Activated naive CD4-positive, alpha-beta T cell treated with anti-CD3 and anti-CD28 coated beads for 36 hours (primary cell): ENCODE results near the gene FAAP100. TPM values are rescaled to one million over a fixed set of nuclear protein-coding genes. Genes with fewer than 3 reads are reported as not detected.
A peak's percentile ranks its signal among the peaks of the same experiment; 100 is the strongest.

Source experiments
- CTCF ChIA-PET: fragments of 350-600 bp; sonication (Branson Sonifier 250); formaldehyde crosslinking; loops from one replicate; lab custom pipeline; 2021; ENCODE audit warnings: antibody characterized with exemption; lab: Charles Lee
- DNase-seq: peaks from one replicate; pipeline ENCODE4 v3.0.0-alpha.2; 2020
- H3K27ac Mint-ChIP-seq: one replicate; pipeline ENCODE4 v1.8.0; 2021; ENCODE audit warnings: mild to moderate bottlenecking, mixed read lengths
- H3K27me3 Mint-ChIP-seq: one replicate; pipeline ENCODE4 v1.8.0; 2021; ENCODE audit warnings: low read depth, mixed read lengths
- H3K36me3 Mint-ChIP-seq: one replicate; pipeline ENCODE4 v1.8.0; 2021; ENCODE audit warnings: low read depth, mixed read lengths
- H3K4me1 Mint-ChIP-seq: one replicate; pipeline ENCODE4 v1.8.0; 2021; ENCODE audit warnings: low read depth, mixed read lengths
- H3K4me3 Mint-ChIP-seq: one replicate; pipeline ENCODE4 v1.8.0; 2021; ENCODE audit warnings: mild to moderate bottlenecking, moderate library complexity, mixed read lengths
- H3K9me3 Mint-ChIP-seq: one replicate; pipeline ENCODE4 v1.8.0; 2021; ENCODE audit warnings: mixed read lengths
- intact Hi-C: fragments of 100-400 bp; cut with micrococcal nuclease; formaldehyde crosslinking; loops from one replicate; pipeline ENCODE4 v1.15.1; 2023
- total RNA-seq, 2 experiments: library from RNA; stranded (reverse); gene quantifications; one replicate each; pipeline ENCODE4 v1.2.3, GENCODE V29; 2021

The FAAP100 gene
- total RNA-seq, 2 experiments from 2014 or later, result 25.3 to 27.1 TPM

- H3K36me3 Mint-ChIP-seq, result peaks cover 37% of the 10 kb centered on the region
- H3K4me3 Mint-ChIP-seq, result no peak overlapping the region
- no peaks in the 10 kb centered on the region for H3K9me3 Mint-ChIP-seq
- peaks cover 11% of the 10 kb centered on the region for H3K4me1 Mint-ChIP-seq
- no peaks in the 10 kb centered on the region for H3K27me3 Mint-ChIP-seq
- DNase-seq, result no peak
- H3K27ac Mint-ChIP-seq, result no peak overlapping the region
- intact Hi-C loops, result no loop called here
- CTCF ChIA-PET, result interaction anchor here (2.9 kb wide), 1 partner anchor 17 kb away, joined by 13 read pairs; no protein-coding TSS in a partner anchor
These were observed 31.6 kb upstream of the FAAP100 start for GRCh38 chr17:81583589-81584342.

- no peak overlapping the region for H3K4me3 Mint-ChIP-seq
- H3K4me1 Mint-ChIP-seq, result peaks cover 14% of the 10 kb centered on the region
- no peaks in the 10 kb centered on the region for H3K9me3 Mint-ChIP-seq
- H3K27ac Mint-ChIP-seq, result no peak overlapping the region
- H3K27me3 Mint-ChIP-seq, result no peaks in the 10 kb centered on the region
- H3K36me3 Mint-ChIP-seq, result peaks cover 31% of the 10 kb centered on the region
- intact Hi-C loops, result no loop called here
- CTCF ChIA-PET, result no interaction called here
- DNase-seq, result no peak
These were observed 30.6 kb upstream of the FAAP100 start for GRCh38 chr17:81582749-81583148.

GRCh38 chr17:81582341-81582740, 30.2 kb upstream of the FAAP100 start:
- Mint-ChIP-seq H3K4me3 (no peak overlapping the region), H3K36me3 (peaks cover 34% of the 10 kb centered on the region), H3K4me1 (peaks cover 14% of the 10 kb centered on the region), H3K9me3 (no peaks in the 10 kb centered on the region), H3K27me3 (no peaks in the 10 kb centered on the region), H3K27ac (no peak overlapping the region)
- CTCF ChIA-PET, result no interaction called here
- intact Hi-C loops, result no loop called here
- no peak for DNase-seq

DNA sequence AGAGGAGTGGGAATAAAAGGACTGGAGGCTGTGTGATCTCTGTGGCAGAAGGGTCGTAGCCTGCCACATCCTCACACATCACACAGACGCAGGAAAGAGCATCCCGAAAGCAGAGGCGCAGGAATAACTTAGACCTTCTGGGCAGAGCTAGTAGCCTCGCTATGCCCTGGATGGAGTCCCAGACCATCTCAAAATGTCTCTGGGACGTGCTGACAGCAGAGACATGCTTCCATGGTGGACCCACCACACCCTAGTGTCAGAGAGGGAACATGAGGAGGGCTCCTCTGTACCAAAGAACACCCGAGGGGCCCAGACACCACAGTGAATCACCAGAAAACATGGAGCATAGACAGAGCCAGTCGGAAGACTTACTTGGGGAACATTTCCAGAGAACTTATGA, 29.6 kb upstream of the FAAP100 start:
- Mint-ChIP-seq H3K36me3 (peaks cover 34% of the 10 kb centered on the region), H3K27me3 (no peaks in the 10 kb centered on the region), H3K9me3 (no peaks in the 10 kb centered on the region), H3K4me1 (peaks cover 14% of the 10 kb centered on the region), H3K4me3 (no peak overlapping the region), H3K27ac (no peak overlapping the region)
- CTCF ChIA-PET, result no interaction called here
- DNase-seq, result no peak
- intact Hi-C loops, result no loop called here

DNA sequence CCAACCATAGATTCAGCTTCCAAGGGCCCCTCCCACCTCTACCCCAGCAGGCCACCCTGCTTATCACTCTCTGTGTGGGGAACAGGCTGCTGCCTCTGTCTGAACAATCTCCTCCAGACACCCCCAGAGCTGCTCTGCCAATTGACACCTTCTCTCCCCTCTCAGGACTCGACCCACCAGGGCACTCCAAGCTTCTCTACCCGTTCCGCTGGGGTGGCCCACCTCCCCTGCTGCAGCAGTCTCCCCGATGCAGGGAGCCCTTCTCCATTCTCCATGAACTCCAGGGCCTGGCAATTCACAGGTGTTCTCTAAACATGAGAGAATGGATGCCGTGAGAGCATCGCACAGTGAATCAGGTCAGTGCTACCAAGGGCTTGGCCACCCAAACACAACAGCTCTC, 28.3 kb upstream of the FAAP100 start:
- Mint-ChIP-seq H3K36me3 (peaks cover 24% of the 10 kb centered on the region), H3K4me1 (peaks cover 14% of the 10 kb centered on the region), H3K4me3 (no peak overlapping the region), H3K27ac (no peak overlapping the region), H3K9me3 (no peaks in the 10 kb centered on the region), H3K27me3 (no peaks in the 10 kb centered on the region)
- intact Hi-C loops, result no loop called here
- CTCF ChIA-PET, result interaction anchor here (1.8 kb wide), 1 partner anchor 21 kb away, joined by 5 read pairs; no protein-coding TSS in a partner anchor
- DNase-seq, result no peak

- CTCF ChIA-PET, result interaction anchor here (0.5 to 1.8 kb wide), 2 partner anchors 21 to 313 kb away, joined by 3 to 5 read pairs; no protein-coding TSS in a partner anchor
- Mint-ChIP-seq H3K27me3 (no peaks in the 10 kb centered on the region), H3K9me3 (no peaks in the 10 kb centered on the region), H3K4me3 (no peak overlapping the region), H3K4me1 (peaks cover 14% of the 10 kb centered on the region), H3K36me3 (peaks cover 20% of the 10 kb centered on the region), H3K27ac (no peak overlapping the region)
- intact Hi-C loops, result no loop called here
- no peak for DNase-seq
These were observed 27.7 kb upstream of the FAAP100 start for GRCh38 chr17:81579821-81580321.

DNA sequence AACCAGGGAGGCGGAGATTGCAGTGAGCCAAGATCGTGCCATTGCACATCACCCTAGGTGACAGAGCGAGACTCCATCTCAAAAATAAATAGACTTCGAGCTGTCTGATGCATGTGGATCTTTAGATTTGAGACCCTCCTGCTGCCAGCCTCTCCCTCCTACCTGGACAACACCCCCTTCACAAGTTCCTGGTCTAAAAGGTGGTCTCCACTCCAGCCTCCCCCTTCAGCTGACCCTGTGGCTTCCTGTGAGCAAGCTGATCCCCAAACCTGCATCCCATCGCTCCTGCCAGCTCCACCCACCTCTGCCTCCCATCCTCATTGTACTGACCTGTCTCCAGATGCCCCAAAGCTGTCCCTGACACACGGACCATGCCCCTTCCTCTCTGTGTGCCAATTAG, 27.1 kb upstream of the FAAP100 start:
- CTCF ChIA-PET, result interaction anchor here (0.5 to 1.8 kb wide), 2 partner anchors 22 to 313 kb away, joined by 3 to 5 read pairs; no protein-coding TSS in a partner anchor
- H3K4me1 Mint-ChIP-seq, result peaks cover 14% of the 10 kb centered on the region
- H3K36me3 Mint-ChIP-seq, result peaks cover 20% of the 10 kb centered on the region
- no peak overlapping the region for H3K4me3 Mint-ChIP-seq
- no peak for DNase-seq
- no peaks in the 10 kb centered on the region for H3K9me3 Mint-ChIP-seq
- no peak overlapping the region for H3K27ac Mint-ChIP-seq
- H3K27me3 Mint-ChIP-seq, result no peaks in the 10 kb centered on the region
- intact Hi-C loops, result no loop called here

DNA sequence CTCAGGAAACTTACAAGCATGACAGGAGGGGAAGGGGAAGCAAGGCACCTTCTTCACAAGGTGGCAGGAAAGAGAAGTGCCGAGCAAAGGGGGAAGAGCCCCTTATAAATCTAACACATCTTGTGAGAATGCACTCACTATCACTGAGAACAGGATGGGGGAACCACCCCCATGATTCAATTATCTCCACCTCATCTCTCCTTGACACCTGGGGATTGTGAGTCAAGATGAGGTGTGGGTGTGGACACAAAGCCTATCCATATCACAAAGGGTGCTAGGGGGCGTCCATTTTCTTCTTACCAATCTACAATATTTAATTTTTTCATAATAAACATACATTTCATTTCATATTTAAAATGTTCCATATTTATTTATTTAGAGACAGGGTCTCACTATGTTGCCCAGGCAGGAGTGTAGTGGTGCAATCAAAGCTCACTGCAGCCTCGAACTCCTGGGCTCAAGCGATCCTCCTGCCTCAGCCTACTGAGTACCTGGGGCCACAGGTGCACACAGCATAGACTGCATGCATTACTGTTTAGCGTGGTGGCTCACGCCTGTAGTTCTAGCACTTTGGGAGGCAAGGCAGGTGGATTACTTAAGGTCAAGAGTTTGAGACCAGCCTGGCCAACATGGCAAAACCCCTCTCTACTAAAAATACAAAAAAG, 26.5 kb upstream of the FAAP100 start:
- intact Hi-C loops, result no loop called here
- peak; percentile 39 for DNase-seq
- Mint-ChIP-seq H3K36me3 (peaks cover 18% of the 10 kb centered on the region), H3K4me3 (no peak overlapping the region), H3K27ac (no peak overlapping the region), H3K27me3 (no peaks in the 10 kb centered on the region), H3K4me1 (peaks cover 14% of the 10 kb centered on the region), H3K9me3 (no peaks in the 10 kb centered on the region)
- CTCF ChIA-PET, result interaction anchor here (1.8 kb wide), 1 partner anchor 23 kb away, joined by 5 read pairs; no protein-coding TSS in a partner anchor

DNA sequence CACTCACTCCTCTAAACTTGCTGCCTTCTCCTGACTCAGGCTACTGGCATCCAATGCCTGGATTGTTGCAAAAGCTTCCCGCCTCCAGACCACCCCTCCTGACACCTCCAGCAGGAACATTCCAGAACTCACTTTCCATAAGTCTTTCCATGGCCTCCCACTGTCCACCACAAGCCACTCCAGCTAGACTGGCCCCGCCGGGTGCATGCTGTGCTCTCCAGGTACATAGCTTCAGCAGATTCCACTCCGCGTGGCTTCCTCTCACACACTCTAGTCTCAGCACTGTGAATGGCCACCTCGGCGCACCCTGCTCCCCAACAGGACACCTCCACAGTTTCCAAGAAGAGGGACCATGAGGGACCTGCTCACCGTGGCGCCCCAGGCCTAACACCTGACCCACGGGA, 25.9 kb upstream of the FAAP100 start:
- no peak for DNase-seq
- intact Hi-C loops, result no loop called here
- no peak overlapping the region for H3K4me3 Mint-ChIP-seq
- no peaks in the 10 kb centered on the region for H3K27me3 Mint-ChIP-seq
- peaks cover 17% of the 10 kb centered on the region for H3K36me3 Mint-ChIP-seq
- no peaks in the 10 kb centered on the region for H3K9me3 Mint-ChIP-seq
- peaks cover 14% of the 10 kb centered on the region for H3K4me1 Mint-ChIP-seq
- CTCF ChIA-PET, result no interaction called here
- no peak overlapping the region for H3K27ac Mint-ChIP-seq

DNA sequence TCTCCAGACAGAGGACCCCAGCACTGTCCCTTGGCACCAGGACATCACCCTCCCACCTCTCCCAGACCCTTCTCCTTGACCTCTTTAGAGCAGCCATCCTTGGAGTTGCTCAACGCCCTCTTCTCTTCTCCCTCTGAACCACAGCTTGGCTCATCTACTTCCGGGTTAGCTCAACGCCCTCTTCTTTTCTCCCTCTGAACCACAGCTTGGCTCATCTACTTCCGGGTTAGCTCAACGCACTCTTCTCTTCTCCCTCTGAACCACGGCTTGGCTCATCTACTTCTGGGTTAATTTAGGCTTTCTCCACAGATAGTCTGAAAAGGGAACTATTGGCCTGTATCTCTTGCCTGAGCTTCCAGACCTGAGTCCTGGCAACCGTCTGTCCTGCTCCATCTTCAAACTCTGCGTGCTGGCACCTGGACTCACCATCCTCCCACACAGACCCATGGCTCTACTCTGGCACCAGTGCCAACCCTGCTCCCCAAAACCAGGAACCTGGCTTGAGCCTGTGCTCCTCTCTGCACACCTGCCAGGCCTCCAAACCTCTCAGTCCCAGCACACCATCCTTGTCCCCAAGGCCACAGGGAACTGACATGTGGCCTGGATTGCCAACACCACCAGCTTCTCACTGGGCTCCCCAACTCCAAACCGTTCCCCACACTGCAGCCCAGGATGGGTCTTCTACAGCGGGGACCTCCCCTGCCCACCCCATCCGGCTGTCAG, 25.3 kb upstream of the FAAP100 start:
- CTCF ChIA-PET, result no interaction called here
- H3K27ac Mint-ChIP-seq, result no peak overlapping the region
- H3K4me1 Mint-ChIP-seq, result peaks cover 14% of the 10 kb centered on the region
- peaks cover 21% of the 10 kb centered on the region for H3K36me3 Mint-ChIP-seq
- no peaks in the 10 kb centered on the region for H3K9me3 Mint-ChIP-seq
- no peak overlapping the region for H3K4me3 Mint-ChIP-seq
- H3K27me3 Mint-ChIP-seq, result no peaks in the 10 kb centered on the region
- intact Hi-C loops, result no loop called here
- no peak for DNase-seq

GRCh38 chr17:81576621-81577277, 24.6 kb upstream of the FAAP100 start:
- Mint-ChIP-seq H3K27ac (no peak overlapping the region), H3K9me3 (no peaks in the 10 kb centered on the region), H3K4me3 (no peak overlapping the region), H3K4me1 (peaks cover 14% of the 10 kb centered on the region), H3K36me3 (peaks cover 23% of the 10 kb centered on the region), H3K27me3 (no peaks in the 10 kb centered on the region)
- DNase-seq, result no peak
- intact Hi-C loops, result no loop called here
- CTCF ChIA-PET, result no interaction called here

DNA sequence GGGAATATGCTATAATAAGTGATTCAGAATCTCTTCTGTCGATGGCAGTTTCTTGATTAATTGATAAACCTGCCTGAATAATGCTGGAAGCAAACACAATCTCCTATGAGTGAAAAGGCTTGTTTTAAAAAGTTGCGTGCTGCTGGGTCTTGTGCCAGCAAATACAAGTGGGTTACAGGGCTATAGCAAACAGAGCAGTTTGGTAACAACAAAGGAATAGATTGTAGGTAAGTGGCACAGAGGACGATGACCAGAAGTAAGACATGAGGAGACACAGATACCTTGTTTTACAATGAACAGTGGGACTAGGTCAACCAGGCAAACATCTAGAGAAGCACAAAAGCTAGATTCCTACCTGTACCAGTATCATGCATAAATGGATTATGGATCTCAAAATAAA, 23.7 kb upstream of the FAAP100 start:
- H3K4me3 Mint-ChIP-seq, result no peak overlapping the region
- peaks cover 27% of the 10 kb centered on the region for H3K36me3 Mint-ChIP-seq
- H3K27ac Mint-ChIP-seq, result no peak overlapping the region
- no peaks in the 10 kb centered on the region for H3K9me3 Mint-ChIP-seq
- no peak for DNase-seq
- peaks cover 14% of the 10 kb centered on the region for H3K4me1 Mint-ChIP-seq
- H3K27me3 Mint-ChIP-seq, result no peaks in the 10 kb centered on the region
- CTCF ChIA-PET, result no interaction called here
- intact Hi-C loops, result no loop called here
